ENCODE data around the gene FANCB. TPM values are rescaled to one million over a fixed set of nuclear protein-coding genes. Genes with fewer than 3 reads are reported as not detected.

FANCB gene
- total and polyA plus RNA-seq, 4 donors = 0.07 to 6.2 (median 0.29) TPM

DNA sequence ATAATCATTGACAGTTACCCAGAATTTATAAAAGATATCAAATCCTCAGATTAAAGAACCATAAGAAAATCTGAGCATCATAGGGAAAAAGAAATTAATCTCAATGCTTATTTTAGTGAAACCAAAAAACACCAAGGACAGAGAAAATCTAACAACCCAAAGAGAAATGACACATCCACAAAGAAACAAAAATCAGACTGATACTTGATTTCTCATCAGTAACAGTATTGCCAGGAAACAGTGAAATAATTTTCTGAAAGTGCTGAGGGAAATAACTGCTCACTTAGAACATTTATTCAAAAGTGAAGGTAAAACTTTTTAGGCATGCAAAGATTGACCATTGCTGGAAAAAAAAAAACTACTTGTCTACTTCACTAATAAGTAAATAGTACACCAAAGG lies 11.0 kb upstream of the FANCB start (continued):
- TF ChIP-seq, protein P1, sequence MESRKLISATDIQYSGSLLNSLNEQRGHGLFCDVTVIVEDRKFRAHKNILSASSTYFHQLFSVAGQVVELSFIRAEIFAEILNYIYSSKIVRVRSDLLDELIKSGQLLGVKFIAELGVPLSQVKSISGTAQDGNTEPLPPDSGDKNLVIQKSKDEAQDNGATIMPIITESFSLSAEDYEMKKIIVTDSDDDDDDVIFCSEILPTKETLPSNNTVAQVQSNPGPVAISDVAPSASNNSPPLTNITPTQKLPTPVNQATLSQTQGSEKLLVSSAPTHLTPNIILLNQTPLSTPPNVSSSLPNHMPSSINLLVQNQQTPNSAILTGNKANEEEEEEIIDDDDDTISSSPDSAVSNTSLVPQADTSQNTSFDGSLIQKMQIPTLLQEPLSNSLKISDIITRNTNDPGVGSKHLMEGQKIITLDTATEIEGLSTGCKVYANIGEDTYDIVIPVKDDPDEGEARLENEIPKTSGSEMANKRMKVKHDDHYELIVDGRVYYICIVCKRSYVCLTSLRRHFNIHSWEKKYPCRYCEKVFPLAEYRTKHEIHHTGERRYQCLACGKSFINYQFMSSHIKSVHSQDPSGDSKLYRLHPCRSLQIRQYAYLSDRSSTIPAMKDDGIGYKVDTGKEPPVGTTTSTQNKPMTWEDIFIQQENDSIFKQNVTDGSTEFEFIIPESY (IDR thresholded peaks at IDR 0.05) = no peak
- TF ChIP-seq GABPA (IDR thresholded peaks at IDR 0.05 in 1 of 2, conservative IDR thresholded peaks at IDR 0.05 in 1 of 2) = no peak
- no peak for TF ChIP-seq HNF4A (conservative IDR thresholded peaks at IDR 0.05)
- TF ChIP-seq YY1 (IDR thresholded peaks at IDR 0.05) = no peak
- TF ChIP-seq, protein P2, sequence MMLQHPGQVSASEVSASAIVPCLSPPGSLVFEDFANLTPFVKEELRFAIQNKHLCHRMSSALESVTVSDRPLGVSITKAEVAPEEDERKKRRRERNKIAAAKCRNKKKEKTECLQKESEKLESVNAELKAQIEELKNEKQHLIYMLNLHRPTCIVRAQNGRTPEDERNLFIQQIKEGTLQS (IDR thresholded peaks at IDR 0.05) = no peak
- no peak for TF ChIP-seq JUND (IDR thresholded peaks at IDR 0.05)
- TF ChIP-seq SP1 (IDR thresholded peaks at IDR 0.05) = no peak
- no peak for TF ChIP-seq RAD21 (IDR thresholded peaks at IDR 0.05)
- TF ChIP-seq NR2F2 (IDR thresholded peaks at IDR 0.05) = no peak
- TF ChIP-seq TAF1 (conservative IDR thresholded peaks at IDR 0.05) = no peak

DNA sequence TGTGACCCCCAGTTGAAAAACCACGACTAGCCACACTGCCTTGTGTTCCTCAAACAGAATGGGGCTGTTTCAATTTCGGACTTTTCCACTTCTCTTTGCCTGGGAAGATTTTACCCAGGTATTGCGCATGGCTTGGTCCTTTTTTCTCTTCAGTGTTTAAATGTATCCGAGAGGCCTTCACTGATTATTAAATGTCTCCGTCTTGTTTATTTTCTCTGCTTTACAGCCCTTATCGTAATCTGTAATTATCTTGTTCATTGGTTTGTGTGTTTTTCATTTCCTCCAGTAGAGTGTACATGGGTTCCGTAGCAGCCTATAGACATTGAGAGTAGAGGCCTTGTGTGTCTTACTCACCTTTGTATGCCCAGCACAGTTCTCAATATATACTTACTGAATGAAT lies 2.8 kb upstream of the FANCB start:
- DNase-seq (ENCODE audit: low spot score) = no peak
- TF ChIP-seq, protein P3, sequence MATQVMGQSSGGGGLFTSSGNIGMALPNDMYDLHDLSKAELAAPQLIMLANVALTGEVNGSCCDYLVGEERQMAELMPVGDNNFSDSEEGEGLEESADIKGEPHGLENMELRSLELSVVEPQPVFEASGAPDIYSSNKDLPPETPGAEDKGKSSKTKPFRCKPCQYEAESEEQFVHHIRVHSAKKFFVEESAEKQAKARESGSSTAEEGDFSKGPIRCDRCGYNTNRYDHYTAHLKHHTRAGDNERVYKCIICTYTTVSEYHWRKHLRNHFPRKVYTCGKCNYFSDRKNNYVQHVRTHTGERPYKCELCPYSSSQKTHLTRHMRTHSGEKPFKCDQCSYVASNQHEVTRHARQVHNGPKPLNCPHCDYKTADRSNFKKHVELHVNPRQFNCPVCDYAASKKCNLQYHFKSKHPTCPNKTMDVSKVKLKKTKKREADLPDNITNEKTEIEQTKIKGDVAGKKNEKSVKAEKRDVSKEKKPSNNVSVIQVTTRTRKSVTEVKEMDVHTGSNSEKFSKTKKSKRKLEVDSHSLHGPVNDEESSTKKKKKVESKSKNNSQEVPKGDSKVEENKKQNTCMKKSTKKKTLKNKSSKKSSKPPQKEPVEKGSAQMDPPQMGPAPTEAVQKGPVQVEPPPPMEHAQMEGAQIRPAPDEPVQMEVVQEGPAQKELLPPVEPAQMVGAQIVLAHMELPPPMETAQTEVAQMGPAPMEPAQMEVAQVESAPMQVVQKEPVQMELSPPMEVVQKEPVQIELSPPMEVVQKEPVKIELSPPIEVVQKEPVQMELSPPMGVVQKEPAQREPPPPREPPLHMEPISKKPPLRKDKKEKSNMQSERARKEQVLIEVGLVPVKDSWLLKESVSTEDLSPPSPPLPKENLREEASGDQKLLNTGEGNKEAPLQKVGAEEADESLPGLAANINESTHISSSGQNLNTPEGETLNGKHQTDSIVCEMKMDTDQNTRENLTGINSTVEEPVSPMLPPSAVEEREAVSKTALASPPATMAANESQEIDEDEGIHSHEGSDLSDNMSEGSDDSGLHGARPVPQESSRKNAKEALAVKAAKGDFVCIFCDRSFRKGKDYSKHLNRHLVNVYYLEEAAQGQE (IDR thresholded peaks at IDR 0.05) = no peak
- TF ChIP-seq EGR1 (IDR thresholded peaks at IDR 0.05; ENCODE audit: low read depth in 2 of 2) (no peak), HNF4G (IDR thresholded peaks at IDR 0.05) (no peak), RAD21 (IDR thresholded peaks at IDR 0.05) (no peak), FOXA2 (IDR thresholded peaks at IDR 0.05) (no peak)
- H3K27me3 ChIP-seq (ENCODE audit: control insufficient read depth in 4 of 4, insufficient read depth in 4 of 4, low read length in 3 of 4) = no peaks in the 10 kb centered on the region
- H3K27ac ChIP-seq (ENCODE audit: low read depth in 1 of 2, low read length in 2 of 2) = no peak overlapping the region
- H3K4me3 ChIP-seq (ENCODE audit: low read depth in 1 of 3, low read length in 3 of 3) = no peak overlapping the region
- peaks cover 0 to 6% (median 5%) of the 10 kb centered on the region in 4 donors for H3K4me1 ChIP-seq (ENCODE audit: control insufficient read depth in 4 of 4, insufficient read depth in 4 of 4, low read length in 3 of 4)
- WGBS = 80% methylated on average over 7 of the region's 7 CpGs
- H3K36me3 ChIP-seq (ENCODE audit: control insufficient read depth in 4 of 4, insufficient read depth in 3 of 4, low read depth in 1 of 4, low read length in 3 of 4) = no peaks in the 10 kb centered on the region
- H3K9me3 ChIP-seq (ENCODE audit: control insufficient read depth in 4 of 4, low read length in 3 of 4) = no peaks in the 10 kb centered on the region
- no peak overlapping the region for H3K9ac ChIP-seq (ENCODE audit: low read depth in 1 of 2, low read length in 2 of 2)

DNA sequence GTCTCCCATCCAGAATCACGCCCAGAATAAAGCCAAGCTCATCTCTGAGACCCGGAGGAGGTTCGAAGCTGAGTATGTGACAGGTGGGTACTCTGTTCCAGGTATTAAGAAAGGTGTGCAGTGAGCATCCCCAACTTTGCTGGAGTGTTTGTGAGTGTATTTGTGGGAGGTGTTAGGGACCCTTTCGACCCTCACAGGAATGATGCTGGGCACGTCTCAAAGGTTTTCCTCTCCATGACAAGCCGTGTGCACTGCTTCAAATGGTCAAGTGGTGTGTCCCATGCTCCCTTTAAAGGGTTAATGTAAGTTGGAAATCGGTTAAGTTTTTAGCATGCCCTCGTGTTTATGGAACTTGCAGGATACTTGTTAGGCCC lies 794 bp upstream of the FANCB start:
- Histone ChIP-seq H3K9ac (ENCODE audit: low read depth in 1 of 2, low read length in 2 of 2) (peak overlapping the region; percentile 37 to 77), H3K4me1 (ENCODE audit: control insufficient read depth in 4 of 4, insufficient read depth in 4 of 4, low read length in 3 of 4) (peaks cover 0 to 6% (median 5%) of the 10 kb centered on the region in 4 donors), H3K27ac (ENCODE audit: low read depth in 1 of 2, low read length in 2 of 2) (peak overlapping the region; percentile 74 to 80), H3K4me3 (ENCODE audit: low read depth in 1 of 3, low read length in 3 of 3) (peak overlapping the region; percentile 64 to 83 (median 75)), H3K27me3 (ENCODE audit: control insufficient read depth in 4 of 4, insufficient read depth in 4 of 4, low read length in 3 of 4) (no peaks in the 10 kb centered on the region), H3K36me3 (ENCODE audit: control insufficient read depth in 4 of 4, insufficient read depth in 3 of 4, low read depth in 1 of 4, low read length in 3 of 4) (no peaks in the 10 kb centered on the region), H3K9me3 (ENCODE audit: control insufficient read depth in 4 of 4, low read length in 3 of 4) (no peaks in the 10 kb centered on the region)
- no peak for DNase-seq (ENCODE audit: low spot score)
- TF ChIP-seq FOXA2 (IDR thresholded peaks at IDR 0.05) (no peak), RAD21 (IDR thresholded peaks at IDR 0.05) (no peak), NR2F2 (IDR thresholded peaks at IDR 0.05) (no peak), HNF4A (conservative IDR thresholded peaks at IDR 0.05) (no peak), RXRA (IDR thresholded peaks at IDR 0.05) (no peak)
- TF ChIP-seq, protein P3 (IDR thresholded peaks at IDR 0.05) = no peak
- TF ChIP-seq, protein P1 (IDR thresholded peaks at IDR 0.05) = no peak
- TF ChIP-seq, protein P4, sequence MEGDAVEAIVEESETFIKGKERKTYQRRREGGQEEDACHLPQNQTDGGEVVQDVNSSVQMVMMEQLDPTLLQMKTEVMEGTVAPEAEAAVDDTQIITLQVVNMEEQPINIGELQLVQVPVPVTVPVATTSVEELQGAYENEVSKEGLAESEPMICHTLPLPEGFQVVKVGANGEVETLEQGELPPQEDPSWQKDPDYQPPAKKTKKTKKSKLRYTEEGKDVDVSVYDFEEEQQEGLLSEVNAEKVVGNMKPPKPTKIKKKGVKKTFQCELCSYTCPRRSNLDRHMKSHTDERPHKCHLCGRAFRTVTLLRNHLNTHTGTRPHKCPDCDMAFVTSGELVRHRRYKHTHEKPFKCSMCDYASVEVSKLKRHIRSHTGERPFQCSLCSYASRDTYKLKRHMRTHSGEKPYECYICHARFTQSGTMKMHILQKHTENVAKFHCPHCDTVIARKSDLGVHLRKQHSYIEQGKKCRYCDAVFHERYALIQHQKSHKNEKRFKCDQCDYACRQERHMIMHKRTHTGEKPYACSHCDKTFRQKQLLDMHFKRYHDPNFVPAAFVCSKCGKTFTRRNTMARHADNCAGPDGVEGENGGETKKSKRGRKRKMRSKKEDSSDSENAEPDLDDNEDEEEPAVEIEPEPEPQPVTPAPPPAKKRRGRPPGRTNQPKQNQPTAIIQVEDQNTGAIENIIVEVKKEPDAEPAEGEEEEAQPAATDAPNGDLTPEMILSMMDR (IDR thresholded peaks at IDR 0.05; ENCODE audit: low read depth, low read length, missing input control) = no peak
- TF ChIP-seq, protein P5, sequence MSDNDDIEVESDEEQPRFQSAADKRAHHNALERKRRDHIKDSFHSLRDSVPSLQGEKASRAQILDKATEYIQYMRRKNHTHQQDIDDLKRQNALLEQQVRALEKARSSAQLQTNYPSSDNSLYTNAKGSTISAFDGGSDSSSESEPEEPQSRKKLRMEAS (IDR thresholded peaks at IDR 0.05) = no peak
- WGBS = 1% methylated on average over 8 of the region's 8 CpGs

All from liver (tissue), 9 donors.